ENCODE results near the gene PRR27.

Gene PRR27

GRCh38 chr4:70151271-70151670, 2.8 kb upstream of the PRR27 start:
- DNase-seq (ENCODE audit: low read depth), result no peak
- no peak for TF ChIP-seq CTCF (IDR thresholded peaks at IDR 0.05; ENCODE audit: low read depth, low read length, missing control alignments)

GRCh38 chr4:70152088-70152487, 1.9 kb upstream of the PRR27 start:
- no peak for TF ChIP-seq CTCF (IDR thresholded peaks at IDR 0.05; ENCODE audit: low read depth, low read length, missing control alignments)
- DNase-seq (ENCODE audit: low read depth), result no peak
- H3K4me3 ChIP-seq (ENCODE audit: low read depth, low read length), result no peak overlapping the region

More at GRCh38 chr4:70151271-70151670, 2.8 kb upstream of the PRR27 start:
- no peak overlapping the region for H3K4me3 ChIP-seq (ENCODE audit: low read depth, low read length)

GRCh38 chr4:70158576-70158975, 4.5 kb downstream of the PRR27 start:
- no peak for TF ChIP-seq CTCF (IDR thresholded peaks at IDR 0.05; ENCODE audit: low read depth, low read length, missing control alignments)
- no peak overlapping the region for H3K4me3 ChIP-seq (ENCODE audit: low read depth, low read length)
- DNase-seq (ENCODE audit: low read depth), result no peak

GRCh38 chr4:70177090-70177489, 23.1 kb downstream of the PRR27 start:
- TF ChIP-seq CTCF (IDR thresholded peaks at IDR 0.05; ENCODE audit: low read depth, low read length, missing control alignments), result no peak
- no peak overlapping the region for H3K4me3 ChIP-seq (ENCODE audit: low read depth, low read length)
- no peak for DNase-seq (ENCODE audit: low read depth)

- DNase-seq (ENCODE audit: low read depth), result no peak
These were observed 24.1 kb downstream of the PRR27 start for GRCh38 chr4:70178075-70178660.

GRCh38 chr4:70179811-70180210, 25.8 kb downstream of the PRR27 start:
- no peak for TF ChIP-seq CTCF (IDR thresholded peaks at IDR 0.05; ENCODE audit: low read depth, low read length, missing control alignments)
- H3K4me3 ChIP-seq (ENCODE audit: low read depth, low read length), result no peak overlapping the region
- no peak for DNase-seq (ENCODE audit: low read depth)

More at GRCh38 chr4:70178075-70178660, 24.1 kb downstream of the PRR27 start:
- H3K4me3 ChIP-seq (ENCODE audit: low read depth, low read length), result no peak overlapping the region
- TF ChIP-seq CTCF (IDR thresholded peaks at IDR 0.05; ENCODE audit: low read depth, low read length, missing control alignments), result no peak

GRCh38 chr4:70181864-70182263, 27.8 kb downstream of the PRR27 start:
- no peak for DNase-seq (ENCODE audit: low read depth)
- no peak overlapping the region for H3K4me3 ChIP-seq (ENCODE audit: low read depth, low read length)
- no peak for TF ChIP-seq CTCF (IDR thresholded peaks at IDR 0.05; ENCODE audit: low read depth, low read length, missing control alignments)

Data from GM12864 (cell line).